Measurements from ENCODE around the gene CCR8.

- peak; percentile 71 to 92 (median 81) for TF ChIP-seq CTCF (IDR thresholded peaks at IDR 0.05)
- TF ChIP-seq POLR2A (IDR thresholded peaks at IDR 0.05), result no peak
Measured at GRCh38 chr3:39291903-39292329, 37.6 kb upstream of the CCR8 start.
